Measurements from ENCODE around the gene GABPB1. TPM values are rescaled to one million over a fixed set of nuclear protein-coding genes. Genes with fewer than 3 reads are reported as not detected.
"Not testable (repeated sequence)": the region's sequence is repeated elsewhere in the genome, so short reads cannot be mapped to it uniquely, and the experiment has no call there.

GABPB1 gene
- total RNA-seq, 1 experiment from 2014 or later, result 38.5 TPM

DNA sequence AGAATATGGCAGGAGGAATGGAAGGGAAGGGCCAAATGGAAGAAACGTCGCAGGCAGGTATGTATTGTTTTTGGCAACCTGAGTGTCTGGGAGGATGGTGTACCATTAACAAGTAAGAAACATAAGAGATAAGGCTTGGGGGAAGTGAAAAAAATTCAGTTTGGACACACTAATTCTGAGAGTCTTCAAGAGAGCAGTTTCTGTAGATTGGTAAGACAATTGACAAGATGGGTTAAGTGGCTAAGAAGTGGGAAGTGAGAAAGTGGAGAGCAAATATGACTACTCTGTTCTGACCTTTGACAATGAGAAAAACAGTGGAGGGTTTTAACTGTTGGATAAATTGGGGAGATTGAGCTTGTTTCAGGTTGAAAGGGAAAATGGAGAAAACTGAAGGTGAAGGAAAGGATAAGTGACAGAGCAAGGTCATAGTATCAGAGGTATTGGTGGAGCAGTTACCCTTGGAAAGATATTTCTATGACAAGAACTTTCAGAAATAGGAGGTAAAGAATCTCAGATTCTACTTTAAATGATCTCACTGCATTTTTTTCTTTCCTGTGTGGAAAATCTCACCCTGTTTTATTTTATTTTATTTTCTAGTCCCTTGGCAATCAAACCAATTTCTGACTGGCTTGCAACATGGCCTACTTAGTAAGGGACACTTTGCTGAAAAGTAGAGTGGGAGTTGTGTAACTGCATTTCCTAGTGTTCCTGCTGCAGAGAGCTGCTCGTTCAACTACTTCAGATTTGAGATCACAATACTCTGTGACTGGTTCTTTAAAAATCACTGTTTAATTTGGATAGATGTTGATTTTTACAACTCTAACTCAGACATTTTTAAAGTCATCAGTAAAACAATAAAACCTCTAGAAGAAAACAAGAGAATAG is 23.1 kb upstream of the GABPB1 start:
- TF ChIP-seq CTCF (IDR thresholded peaks at IDR 0.05; ENCODE audit: unreplicated experiment), result no peak
- Mint-ChIP-seq H3K36me3 (ENCODE audit: insufficient read depth, unreplicated experiment) (no peaks in the 10 kb centered on the region), H3K4me1 (ENCODE audit: insufficient read depth, unreplicated experiment) (no peaks in the 10 kb centered on the region), H3K27me3 (ENCODE audit: insufficient read depth, unreplicated experiment) (no peaks in the 10 kb centered on the region), H3K4me3 (ENCODE audit: unreplicated experiment) (no peak overlapping the region), H3K27ac (ENCODE audit: low read depth, unreplicated experiment) (no peak overlapping the region), H3K9me3 (ENCODE audit: unreplicated experiment) (no peaks in the 10 kb centered on the region)
- DNase-seq (ENCODE audit: unreplicated experiment), result no peak
- CTCF ChIA-PET, result interaction anchor here (0.6 kb wide), 1 partner anchor 19 kb away, joined by 4 read pairs; no protein-coding TSS in a partner anchor
- intact Hi-C loops (cut with micrococcal nuclease), result no loop called here
- BruUV-seq (replicated peaks), result no TSS peak
- POLR2A ChIA-PET, result interaction anchor here (0.7 to 1.5 kb wide), 4 partner anchors 9 to 23 kb away, joined by 3 to 8 read pairs (median 5); partner anchors contain the start of gene GABPB1

DNA sequence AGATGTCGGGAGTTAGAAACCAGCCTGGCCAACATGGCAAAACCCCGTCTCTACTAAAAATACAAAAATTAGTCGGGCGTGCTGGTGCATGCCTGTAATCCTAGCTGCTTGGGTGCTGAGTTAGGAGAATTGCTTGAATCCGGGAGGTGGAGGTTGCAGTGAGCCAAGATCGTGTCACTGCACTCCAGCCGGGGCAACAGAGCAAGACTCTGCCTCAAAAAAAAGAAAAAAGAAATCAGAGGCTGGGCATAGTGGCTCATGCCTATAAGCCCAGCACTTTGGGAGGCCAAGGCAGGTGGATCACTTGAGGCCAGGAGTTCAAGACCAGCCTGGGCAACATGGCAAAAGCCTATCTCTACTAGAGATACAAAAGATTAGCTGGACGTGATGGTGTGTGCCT is 14.6 kb upstream of the GABPB1 start:
- DNase-seq (ENCODE audit: unreplicated experiment); H3K27me3 Mint-ChIP-seq (ENCODE audit: insufficient read depth, unreplicated experiment); BruUV-seq (replicated peaks); H3K4me1 Mint-ChIP-seq (ENCODE audit: insufficient read depth, unreplicated experiment); H3K4me3 Mint-ChIP-seq (ENCODE audit: unreplicated experiment); H3K9me3 Mint-ChIP-seq (ENCODE audit: unreplicated experiment); intact Hi-C loops (cut with micrococcal nuclease): not testable (repeated sequence)
- Mint-ChIP-seq H3K27ac (ENCODE audit: low read depth, unreplicated experiment) (peak overlapping the region; percentile 23), H3K36me3 (ENCODE audit: insufficient read depth, unreplicated experiment) (peaks cover 27% of the 10 kb centered on the region)
- CTCF ChIA-PET, result interaction anchor here (0.9 kb wide), 1 partner anchor 16 kb away, joined by 3 read pairs; no protein-coding TSS in a partner anchor
- POLR2A ChIA-PET, result interaction anchor here (0.6 to 1.8 kb wide), 3 partner anchors 12 to 19 kb away, joined by 3 to 8 read pairs (median 5); partner anchors contain the start of gene GABPB1

- no peak overlapping the region for H3K4me3 Mint-ChIP-seq (ENCODE audit: unreplicated experiment)
- H3K27me3 Mint-ChIP-seq (ENCODE audit: insufficient read depth, unreplicated experiment), result no peaks in the 10 kb centered on the region
- intact Hi-C loops (cut with micrococcal nuclease), result no loop called here
- no peak for DNase-seq (ENCODE audit: unreplicated experiment)
- no peak overlapping the region for H3K27ac Mint-ChIP-seq (ENCODE audit: low read depth, unreplicated experiment)
- CTCF ChIA-PET, result no interaction called here
- peaks cover 6% of the 10 kb centered on the region for H3K4me1 Mint-ChIP-seq (ENCODE audit: insufficient read depth, unreplicated experiment)
- no TSS peak for BruUV-seq (replicated peaks)
- no peaks in the 10 kb centered on the region for H3K9me3 Mint-ChIP-seq (ENCODE audit: unreplicated experiment)
- no peak for TF ChIP-seq CTCF (IDR thresholded peaks at IDR 0.05; ENCODE audit: unreplicated experiment)
- H3K36me3 Mint-ChIP-seq (ENCODE audit: insufficient read depth, unreplicated experiment), result peaks cover 52% of the 10 kb centered on the region
- POLR2A ChIA-PET, result interaction anchor here (1.0 kb wide), 1 partner anchor 64 kb away, joined by 3 read pairs; no protein-coding TSS in a partner anchor
Observed at GRCh38 chr15:50365971-50366370, 11.0 kb upstream of the GABPB1 start.

GRCh38 chr15:50365570-50365969 is 10.6 kb upstream of the GABPB1 start:
- intact Hi-C loops (cut with micrococcal nuclease), result no loop called here
- BruUV-seq (replicated peaks), result no TSS peak
- no peak overlapping the region for H3K4me3 Mint-ChIP-seq (ENCODE audit: unreplicated experiment)
- TF ChIP-seq CTCF (IDR thresholded peaks at IDR 0.05; ENCODE audit: unreplicated experiment), result no peak
- peaks cover 56% of the 10 kb centered on the region for H3K36me3 Mint-ChIP-seq (ENCODE audit: insufficient read depth, unreplicated experiment)
- H3K9me3 Mint-ChIP-seq (ENCODE audit: unreplicated experiment), result no peaks in the 10 kb centered on the region
- no peak for DNase-seq (ENCODE audit: unreplicated experiment)
- H3K4me1 Mint-ChIP-seq (ENCODE audit: insufficient read depth, unreplicated experiment), result peaks cover 6% of the 10 kb centered on the region
- H3K27ac Mint-ChIP-seq (ENCODE audit: low read depth, unreplicated experiment), result no peak overlapping the region
- no peaks in the 10 kb centered on the region for H3K27me3 Mint-ChIP-seq (ENCODE audit: insufficient read depth, unreplicated experiment)
- ChIA-PET CTCF (no interaction called here), POLR2A (interaction anchor here (1.0 kb wide), 1 partner anchor 64 kb away, joined by 3 read pairs; no protein-coding TSS in a partner anchor)
